Measurements from ENCODE around the gene CCDC174. TPM values are rescaled to one million over a fixed set of nuclear protein-coding genes. Genes with fewer than 3 reads are reported as not detected.

CCDC174 gene
- total and polyA plus RNA-seq, 2 of the 4 experiments (the other 2 are of a cell fraction) = 5.9 to 9.6 TPM

DNA sequence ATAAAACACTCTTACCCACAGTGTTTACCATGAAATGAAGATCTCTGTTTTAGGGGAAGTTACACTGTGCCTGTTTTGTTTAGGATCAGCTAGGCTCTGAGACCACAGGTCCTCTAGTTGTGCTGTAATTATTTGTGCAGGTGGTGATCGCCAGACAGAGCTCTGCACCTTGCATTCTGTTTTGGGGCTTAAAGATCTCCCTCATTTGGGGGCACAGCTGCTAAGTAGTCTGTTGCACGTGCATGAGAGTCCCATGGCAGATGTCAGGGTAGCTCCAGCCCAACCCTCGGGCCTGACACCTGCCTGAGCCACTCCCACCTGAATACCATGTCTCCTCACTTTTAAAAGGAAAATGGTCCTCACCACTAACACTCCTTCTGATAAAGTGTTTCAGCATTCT is 35.8 kb downstream of the CCDC174 start:
- no peak overlapping the region for H2BK20ac ChIP-seq (ENCODE audit: low read depth, low read length)
- H2AK5ac ChIP-seq (ENCODE audit: low read depth, low read length) = no peak overlapping the region
- ATAC-seq (ENCODE audit: low read depth) (no peak), DNase-seq (no peak)
- no peak overlapping the region for H3K4me3 ChIP-seq (ENCODE audit: insufficient read depth, low read depth, low read length)
- H3K23ac ChIP-seq (ENCODE audit: low read depth, low read length) = no peak overlapping the region
- intact Hi-C loops (cut with micrococcal nuclease) = no loop called here
- peaks cover 9% of the 10 kb centered on the region for H3K27me3 ChIP-seq (ENCODE audit: control insufficient read depth, insufficient read depth, low read length)
- POLR2A ChIA-PET (ENCODE audit: unreplicated experiment) = interaction anchor here (0.6 kb wide), 1 partner anchor 10 kb away, joined by 3 read pairs; no protein-coding TSS in a partner anchor
- in situ Hi-C loops (cut with MboI; ENCODE audit: low sequenced_read_pairs) = no loop called here
- no TSS peak for BruUV-seq (replicated peaks)
- H3K18ac ChIP-seq (ENCODE audit: low read depth, low read length) = no peak overlapping the region
- H2BK120ac ChIP-seq (ENCODE audit: low read depth, low read length) = no peak overlapping the region
- H3K4me2 ChIP-seq (ENCODE audit: low read depth, low read length) = no peak overlapping the region
- H4K8ac ChIP-seq (ENCODE audit: low read depth in 2 of 2, low read length in 2 of 2) = no peak overlapping the region
- H3K27ac ChIP-seq (ENCODE audit: insufficient read depth, low read length) = no peak overlapping the region
- no peak overlapping the region for H3K4ac ChIP-seq (ENCODE audit: low read depth, low read length)
- H2AK9ac ChIP-seq (replicated peaks; ENCODE audit: low read depth, low read length, poor library complexity) = no peak overlapping the region
- no peak overlapping the region for H3K14ac ChIP-seq (replicated peaks; ENCODE audit: low read depth, low read length)
- TF ChIP-seq CHD1 (IDR thresholded peaks at IDR 0.05; ENCODE audit: low read depth, low read length) = no peak
- TF ChIP-seq MAZ (IDR thresholded peaks at IDR 0.05; ENCODE audit: borderline replicate concordance, low read depth, low read length) = no peak
- no peak for TF ChIP-seq RCOR1 (IDR thresholded peaks at IDR 0.05; ENCODE audit: insufficient replicate concordance, low read length)
- TF ChIP-seq POLR2A (IDR thresholded peaks at IDR 0.05; ENCODE audit: low read depth, low read length) = no peak
- TF ChIP-seq, protein P1, sequence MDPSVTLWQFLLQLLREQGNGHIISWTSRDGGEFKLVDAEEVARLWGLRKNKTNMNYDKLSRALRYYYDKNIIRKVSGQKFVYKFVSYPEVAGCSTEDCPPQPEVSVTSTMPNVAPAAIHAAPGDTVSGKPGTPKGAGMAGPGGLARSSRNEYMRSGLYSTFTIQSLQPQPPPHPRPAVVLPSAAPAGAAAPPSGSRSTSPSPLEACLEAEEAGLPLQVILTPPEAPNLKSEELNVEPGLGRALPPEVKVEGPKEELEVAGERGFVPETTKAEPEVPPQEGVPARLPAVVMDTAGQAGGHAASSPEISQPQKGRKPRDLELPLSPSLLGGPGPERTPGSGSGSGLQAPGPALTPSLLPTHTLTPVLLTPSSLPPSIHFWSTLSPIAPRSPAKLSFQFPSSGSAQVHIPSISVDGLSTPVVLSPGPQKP (IDR thresholded peaks at IDR 0.05; ENCODE audit: borderline replicate concordance, low read depth, low read length) = no peak
- TF ChIP-seq MAFK (IDR thresholded peaks at IDR 0.05; ENCODE audit: low read depth, low read length) = no peak
- no peak for TF ChIP-seq NFE2L2 (IDR thresholded peaks at IDR 0.05; ENCODE audit: low read depth, low read length)
- TF ChIP-seq, protein P2, sequence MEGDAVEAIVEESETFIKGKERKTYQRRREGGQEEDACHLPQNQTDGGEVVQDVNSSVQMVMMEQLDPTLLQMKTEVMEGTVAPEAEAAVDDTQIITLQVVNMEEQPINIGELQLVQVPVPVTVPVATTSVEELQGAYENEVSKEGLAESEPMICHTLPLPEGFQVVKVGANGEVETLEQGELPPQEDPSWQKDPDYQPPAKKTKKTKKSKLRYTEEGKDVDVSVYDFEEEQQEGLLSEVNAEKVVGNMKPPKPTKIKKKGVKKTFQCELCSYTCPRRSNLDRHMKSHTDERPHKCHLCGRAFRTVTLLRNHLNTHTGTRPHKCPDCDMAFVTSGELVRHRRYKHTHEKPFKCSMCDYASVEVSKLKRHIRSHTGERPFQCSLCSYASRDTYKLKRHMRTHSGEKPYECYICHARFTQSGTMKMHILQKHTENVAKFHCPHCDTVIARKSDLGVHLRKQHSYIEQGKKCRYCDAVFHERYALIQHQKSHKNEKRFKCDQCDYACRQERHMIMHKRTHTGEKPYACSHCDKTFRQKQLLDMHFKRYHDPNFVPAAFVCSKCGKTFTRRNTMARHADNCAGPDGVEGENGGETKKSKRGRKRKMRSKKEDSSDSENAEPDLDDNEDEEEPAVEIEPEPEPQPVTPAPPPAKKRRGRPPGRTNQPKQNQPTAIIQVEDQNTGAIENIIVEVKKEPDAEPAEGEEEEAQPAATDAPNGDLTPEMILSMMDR (conservative IDR thresholded peaks at IDR 0.05; ENCODE audit: low read depth, low read length) = no peak
- no peak for TF ChIP-seq SMC3 (IDR thresholded peaks at IDR 0.05; ENCODE audit: low read depth, low read length)
- no peak for TF ChIP-seq CEBPB (IDR thresholded peaks at IDR 0.05; ENCODE audit: low read depth, low read length)
- TF ChIP-seq, protein P3, sequence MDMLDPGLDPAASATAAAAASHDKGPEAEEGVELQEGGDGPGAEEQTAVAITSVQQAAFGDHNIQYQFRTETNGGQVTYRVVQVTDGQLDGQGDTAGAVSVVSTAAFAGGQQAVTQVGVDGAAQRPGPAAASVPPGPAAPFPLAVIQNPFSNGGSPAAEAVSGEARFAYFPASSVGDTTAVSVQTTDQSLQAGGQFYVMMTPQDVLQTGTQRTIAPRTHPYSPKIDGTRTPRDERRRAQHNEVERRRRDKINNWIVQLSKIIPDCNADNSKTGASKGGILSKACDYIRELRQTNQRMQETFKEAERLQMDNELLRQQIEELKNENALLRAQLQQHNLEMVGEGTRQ (IDR thresholded peaks at IDR 0.05; ENCODE audit: low read depth, low read length) = no peak
- no peak for TF ChIP-seq MXI1 (IDR thresholded peaks at IDR 0.05; ENCODE audit: borderline replicate concordance, low read depth, low read length)
- TF ChIP-seq BHLHE40 (IDR thresholded peaks at IDR 0.05; ENCODE audit: low read depth, low read length) = no peak
- no peak for TF ChIP-seq RAD21 (IDR thresholded peaks at IDR 0.05; ENCODE audit: low read length)
- no peak overlapping the region for H4K91ac ChIP-seq (ENCODE audit: insufficient read depth, low read depth, low read length)
- no CpG with 5 or more reads among the region's 3 CpGs for WGBS, 2 experiments (ENCODE audit: extremely low coverage in 2 of 2, insufficient read length in 1 of 2)
- H3K36me3 ChIP-seq (ENCODE audit: control insufficient read depth, insufficient read depth, low read length) = no peaks in the 10 kb centered on the region
- dilution Hi-C loops (cut with HindIII; ENCODE audit: low sequenced_read_pairs, unreplicated experiment) = no loop called here
- H3K79me1 ChIP-seq (ENCODE audit: low read depth in 1 of 2, low read length in 2 of 2) = no peaks in the 10 kb centered on the region
- no peak overlapping the region for H3K56ac ChIP-seq (ENCODE audit: extremely low read depth, insufficient read depth, low read length)
- no peak overlapping the region for H2BK15ac ChIP-seq (ENCODE audit: low read depth, low read length)
- no peak overlapping the region for H2BK5ac ChIP-seq (ENCODE audit: low read depth, low read length, poor library complexity, severe bottlenecking)
- no peak overlapping the region for H3K9ac ChIP-seq (ENCODE audit: low read depth, low read length)
- H2AFZ ChIP-seq (replicated peaks; ENCODE audit: low read length, poor library complexity) = no peak overlapping the region
- no peaks in the 10 kb centered on the region for H4K20me1 ChIP-seq (ENCODE audit: insufficient read depth, low read length)
- H3K9me1 ChIP-seq (ENCODE audit: insufficient read depth, low read length) = no peaks in the 10 kb centered on the region
- H4K5ac ChIP-seq (ENCODE audit: low read depth, low read length) = no peak overlapping the region
- H3K9me3 ChIP-seq (ENCODE audit: control insufficient read depth, insufficient read depth, low read length) = no peaks in the 10 kb centered on the region
- CTCF ChIA-PET = interaction anchor here (1.5 kb wide), 1 partner anchor 234 kb away, joined by 3 read pairs; no protein-coding TSS in a partner anchor
- no peaks in the 10 kb centered on the region for H3K4me1 ChIP-seq (ENCODE audit: control insufficient read depth, insufficient read depth, low read length)

All from IMR-90 (cell line).